GM23338 (cell line): ENCODE results near the gene TUBD1. TPM values are rescaled to one million over a fixed set of nuclear protein-coding genes. Genes with fewer than 3 reads are reported as not detected.
"Not testable (repeated sequence)": the region's sequence is repeated elsewhere in the genome, so short reads cannot be mapped to it uniquely, and the experiment has no call there.

Source experiments
- ATAC-seq: fragments of 200-7000 bp; cut with Tn5 transposase; 3 replicates; pipeline ENCODE4 v1.9.1; 2020
- DNase-seq: peaks from one replicate; pipeline ENCODE4 v3.0.0-alpha.2; 2015; ENCODE audit warnings: low spot score
- H2AFZ ChIP-seq: fragments of 200-600 bp; sonication (generic); 2 replicates; pipeline ENCODE4 v1.8.0; 2016; ENCODE audit warnings: antibody characterized with exemption, mild to moderate bottlenecking, moderate library complexity
- H3F3A ChIP-seq: fragments of 200-600 bp; sonication (generic); replicated peaks from 2 replicates; pipeline ENCODE4 v1.8.0; 2017; ENCODE audit warnings: antibody characterized with exemption, mixed run types, low read depth
- H3K27ac ChIP-seq: fragments of 200-600 bp; sonication (generic); 2 replicates; pipeline ENCODE4 v1.6.1; 2016; ENCODE audit warnings: low read depth
- H3K27me3 ChIP-seq: fragments of 200-600 bp; sonication (generic); 2 replicates; pipeline ENCODE4 v1.8.0; 2016; ENCODE audit warnings: mild to moderate bottlenecking, mixed run types, moderate library complexity; ENCODE audit not compliant: insufficient read depth
- H3K36me3 ChIP-seq: fragments of 200-600 bp; sonication (generic); 2 replicates; pipeline ENCODE4 v1.8.0; 2016; ENCODE audit warnings: mild to moderate bottlenecking; ENCODE audit not compliant: insufficient read depth
- H3K4me1 ChIP-seq: fragments of 200-600 bp; sonication (generic); 2 replicates; pipeline ENCODE4 v1.8.0; 2016; ENCODE audit warnings: mild to moderate bottlenecking, moderate library complexity; ENCODE audit not compliant: insufficient read depth
- H3K4me2 ChIP-seq: fragments of 200-600 bp; sonication (generic); 2 replicates; pipeline ENCODE4 v1.7.1; 2017; ENCODE audit warnings: mixed run types
- H3K4me3 ChIP-seq: fragments of 200-600 bp; sonication (generic); 2 replicates; pipeline ENCODE4 v1.6.1; 2016; ENCODE audit warnings: mixed run types
- H3K79me2 ChIP-seq: fragments of 200-600 bp; sonication (generic); replicated peaks from 2 replicates; pipeline ENCODE4 v1.8.0; 2017; ENCODE audit warnings: mild to moderate bottlenecking; ENCODE audit not compliant: insufficient read depth
- H3K9me2 ChIP-seq: fragments of 200-600 bp; sonication (generic); 2 replicates; pipeline ENCODE4 v1.8.0; 2017; ENCODE audit not compliant: insufficient read depth
- H4K20me1 ChIP-seq: fragments of 200-600 bp; sonication (generic); replicated peaks from 2 replicates; pipeline ENCODE4 v1.8.0; 2017; ENCODE audit warnings: mild to moderate bottlenecking; ENCODE audit not compliant: insufficient read depth
- H3K27ac Mint-ChIP-seq: 2 replicates; pipeline ENCODE4 v1.8.0; 2020; ENCODE audit warnings: inconsistent platforms, mild to moderate bottlenecking, moderate library complexity, mixed read lengths
- H3K27me3 Mint-ChIP-seq: 3 replicates; pipeline ENCODE4 v1.8.0; 2022; ENCODE audit warnings: low read depth, mild to moderate bottlenecking, moderate library complexity, mixed read lengths, inconsistent platforms; ENCODE audit not compliant: insufficient read depth, poor library complexity
- H3K36me3 Mint-ChIP-seq: 3 replicates; pipeline ENCODE4 v1.8.0; 2021; ENCODE audit warnings: low read depth, mild to moderate bottlenecking, inconsistent platforms, moderate library complexity, mixed read lengths
- H3K4me1 Mint-ChIP-seq: 3 replicates; pipeline ENCODE4 v1.8.0; 2020; ENCODE audit warnings: mild to moderate bottlenecking, inconsistent platforms, mixed read lengths
- H3K4me3 Mint-ChIP-seq: 3 replicates; pipeline ENCODE4 v1.8.0; 2021; ENCODE audit warnings: moderate library complexity, mild to moderate bottlenecking, inconsistent platforms, mixed read lengths
- H3K9me3 Mint-ChIP-seq: 3 replicates; pipeline ENCODE4 v1.8.0; 2020; ENCODE audit warnings: moderate library complexity, mild to moderate bottlenecking, inconsistent platforms, mixed read lengths
- EZH2phosphoT487 ChIP-seq: fragments of 200-600 bp; sonication (generic); IDR thresholded peaks from one replicate; pipeline ENCODE4 v1.8.1; 2018; ENCODE audit warnings: antibody characterized with exemption; ENCODE audit not compliant: unreplicated experiment
- ZNF114 ChIP-seq: fragments of 250-450 bp; sonication (Bioruptor Pico); IDR thresholded peaks from 2 replicates; pipeline ENCODE4 v1.5.0; 2020; ENCODE audit warnings: mild to moderate bottlenecking, moderate library complexity
- polyA plus RNA-seq: library from polyadenylated mRNA; unstranded; fragments of >200 nt; fragmentation: Nextera tagmentation; extraction: Ambion mirVana; gene quantifications from 2 replicates; pipeline ENCODE4 v1.2.1, GENCODE V29; 2016
- total RNA-seq: library from RNA; depleted of rRNA; stranded (reverse); fragments of >200 nt; shearing (Covaris generic); gene quantifications from 2 replicates; pipeline ENCODE4 v1.2.3, GENCODE V29; 2014
- TF ChIP-seq, protein P1 (sequence below): IDR thresholded peaks from 2 replicates; pipeline ENCODE4 v1.6.1; 2016; ENCODE audit warnings: antibody characterized with exemption
- TF ChIP-seq, protein P2 (sequence below): IDR thresholded peaks from one replicate; pipeline ENCODE4 v1.6.1; 2018; ENCODE audit warnings: antibody characterized with exemption; ENCODE audit not compliant: unreplicated experiment

Gene TUBD1
- total and polyA plus RNA-seq, 2 experiments from 2014 or later, result 11.6 to 13.8 TPM

DNA sequence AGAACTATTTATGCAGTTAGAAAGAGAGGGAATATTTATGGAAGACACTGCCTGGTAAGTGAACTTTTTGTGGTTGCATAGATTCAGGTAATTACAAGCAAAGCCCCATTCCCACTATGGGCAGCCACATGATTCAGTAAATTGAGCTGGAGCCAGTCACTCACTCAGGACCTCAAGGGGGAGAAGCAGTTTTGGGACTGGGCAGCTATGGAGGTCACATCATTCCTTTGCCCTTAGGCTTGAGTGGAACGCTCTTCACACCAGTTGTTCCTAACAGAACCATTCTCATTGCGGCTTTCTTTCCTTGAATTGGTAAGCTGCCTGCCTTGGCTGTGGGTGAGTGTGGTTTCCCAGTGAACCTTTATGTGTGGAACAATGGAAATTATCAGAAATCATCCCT is 37.4 kb upstream of the TUBD1 start:
- H3K4me1 Mint-ChIP-seq, result not testable (repeated sequence)

DNA sequence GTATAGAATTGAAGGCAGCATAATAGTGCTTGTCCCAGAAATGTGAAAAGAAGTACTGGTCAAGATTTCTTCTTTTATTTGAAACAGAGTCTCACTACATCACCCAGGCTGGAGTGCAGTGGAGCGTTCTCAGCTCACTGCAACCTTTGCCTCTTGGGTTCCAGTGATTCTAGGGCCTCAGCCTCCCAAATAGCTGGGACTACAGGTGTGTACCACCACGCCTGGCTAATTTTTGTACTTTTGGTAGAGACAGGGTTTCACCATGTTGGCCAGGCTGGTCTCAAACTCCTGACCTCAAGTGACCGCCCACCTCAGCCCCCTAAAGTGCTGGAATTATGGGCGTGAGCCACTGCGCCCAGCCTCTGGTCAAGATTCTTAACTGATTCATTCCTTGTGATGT is 27.9 kb upstream of the TUBD1 start:
- H3K4me2 ChIP-seq, H3K4me3 Mint-ChIP-seq, H3K9me2 ChIP-seq, H3K79me2 ChIP-seq, ATAC-seq, DNase-seq, H3F3A ChIP-seq, H3K4me1 ChIP-seq, H3K4me1 Mint-ChIP-seq, H4K20me1 ChIP-seq, H3K27ac Mint-ChIP-seq, H3K27me3 Mint-ChIP-seq, H3K27me3 ChIP-seq, H3K4me3 ChIP-seq, H3K9me3 Mint-ChIP-seq, H2AFZ ChIP-seq, H3K36me3 ChIP-seq: not testable (repeated sequence)
- peak overlapping the region; percentile 10; the same call in 1 of the 2 replicates for H3K27ac ChIP-seq
- H3K36me3 Mint-ChIP-seq, result peaks cover 16% of the 10 kb centered on the region

More for the DNA sequence above, 37.4 kb upstream of the TUBD1 start:
- H3K4me3 Mint-ChIP-seq, H3K9me3 Mint-ChIP-seq, DNase-seq, ATAC-seq, H3K4me1 ChIP-seq, H3K79me2 ChIP-seq, H3K4me2 ChIP-seq, H3K27me3 ChIP-seq, H3F3A ChIP-seq, H3K4me3 ChIP-seq, H3K27ac ChIP-seq, H3K27ac Mint-ChIP-seq, H3K27me3 Mint-ChIP-seq, H4K20me1 ChIP-seq, H2AFZ ChIP-seq, H3K9me2 ChIP-seq: not testable (repeated sequence)
- H3K36me3 Mint-ChIP-seq, result peaks cover 34% of the 10 kb centered on the region; the same call in 2 of the 3 replicates
- H3K36me3 ChIP-seq, result 0 out of 2 replicates have a peak, but pooled peaks cover 14% of the 10 kb centered on the region

DNA sequence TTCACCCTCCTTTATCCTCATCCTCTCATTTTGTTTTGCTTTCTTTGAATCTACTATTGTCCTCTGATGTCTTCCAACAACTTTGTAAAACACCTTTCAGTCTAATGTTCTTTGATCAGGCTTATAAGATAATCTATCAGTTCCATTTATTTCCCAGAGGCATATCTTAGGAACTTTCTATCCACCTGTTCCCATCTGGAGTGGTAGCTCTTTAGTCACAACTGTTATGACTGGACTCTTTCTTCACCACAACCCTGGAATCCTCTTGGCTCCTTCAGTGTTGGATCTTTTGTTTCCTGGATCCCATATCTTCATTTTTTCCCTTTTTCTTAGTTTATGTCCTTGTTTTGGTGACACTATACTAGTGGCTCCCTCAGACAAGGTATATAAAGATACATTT is 23.7 kb upstream of the TUBD1 start:
- no peak overlapping the region for H3K4me2 ChIP-seq
- H3K27me3 ChIP-seq, result no peaks in the 10 kb centered on the region
- ATAC-seq (no peak), DNase-seq (no peak)
- no peaks in the 10 kb centered on the region for H3K4me1 Mint-ChIP-seq
- H3K27ac Mint-ChIP-seq, result no peak overlapping the region
- no peak overlapping the region for H3K4me3 Mint-ChIP-seq
- H3K27me3 Mint-ChIP-seq, result no peaks in the 10 kb centered on the region
- no peaks in the 10 kb centered on the region for H3K9me2 ChIP-seq
- no peak overlapping the region for H2AFZ ChIP-seq
- 0 out of 2 replicates have a peak, but pooled peaks cover 7% of the 10 kb centered on the region for H3F3A ChIP-seq
- H3K36me3 ChIP-seq, result peaks cover 8% of the 10 kb centered on the region; the same call in 1 of the 2 replicates
- no peaks in the 10 kb centered on the region for H3K9me3 Mint-ChIP-seq
- peaks cover 5% of the 10 kb centered on the region; the same call in 1 of the 2 replicates for H4K20me1 ChIP-seq
- peaks cover 17% of the 10 kb centered on the region; the same call in 2 of the 3 replicates for H3K36me3 Mint-ChIP-seq
- H3K4me3 ChIP-seq, result no peak overlapping the region
- H3K79me2 ChIP-seq, result no peaks in the 10 kb centered on the region
- H3K4me1 ChIP-seq, result no peaks in the 10 kb centered on the region
- TF ChIP-seq EZH2phosphoT487, result no peak
- TF ChIP-seq, protein P1, sequence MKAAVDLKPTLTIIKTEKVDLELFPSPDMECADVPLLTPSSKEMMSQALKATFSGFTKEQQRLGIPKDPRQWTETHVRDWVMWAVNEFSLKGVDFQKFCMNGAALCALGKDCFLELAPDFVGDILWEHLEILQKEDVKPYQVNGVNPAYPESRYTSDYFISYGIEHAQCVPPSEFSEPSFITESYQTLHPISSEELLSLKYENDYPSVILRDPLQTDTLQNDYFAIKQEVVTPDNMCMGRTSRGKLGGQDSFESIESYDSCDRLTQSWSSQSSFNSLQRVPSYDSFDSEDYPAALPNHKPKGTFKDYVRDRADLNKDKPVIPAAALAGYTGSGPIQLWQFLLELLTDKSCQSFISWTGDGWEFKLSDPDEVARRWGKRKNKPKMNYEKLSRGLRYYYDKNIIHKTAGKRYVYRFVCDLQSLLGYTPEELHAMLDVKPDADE, result no peak
- TF ChIP-seq ZNF114, result no peak
- TF ChIP-seq, protein P2, sequence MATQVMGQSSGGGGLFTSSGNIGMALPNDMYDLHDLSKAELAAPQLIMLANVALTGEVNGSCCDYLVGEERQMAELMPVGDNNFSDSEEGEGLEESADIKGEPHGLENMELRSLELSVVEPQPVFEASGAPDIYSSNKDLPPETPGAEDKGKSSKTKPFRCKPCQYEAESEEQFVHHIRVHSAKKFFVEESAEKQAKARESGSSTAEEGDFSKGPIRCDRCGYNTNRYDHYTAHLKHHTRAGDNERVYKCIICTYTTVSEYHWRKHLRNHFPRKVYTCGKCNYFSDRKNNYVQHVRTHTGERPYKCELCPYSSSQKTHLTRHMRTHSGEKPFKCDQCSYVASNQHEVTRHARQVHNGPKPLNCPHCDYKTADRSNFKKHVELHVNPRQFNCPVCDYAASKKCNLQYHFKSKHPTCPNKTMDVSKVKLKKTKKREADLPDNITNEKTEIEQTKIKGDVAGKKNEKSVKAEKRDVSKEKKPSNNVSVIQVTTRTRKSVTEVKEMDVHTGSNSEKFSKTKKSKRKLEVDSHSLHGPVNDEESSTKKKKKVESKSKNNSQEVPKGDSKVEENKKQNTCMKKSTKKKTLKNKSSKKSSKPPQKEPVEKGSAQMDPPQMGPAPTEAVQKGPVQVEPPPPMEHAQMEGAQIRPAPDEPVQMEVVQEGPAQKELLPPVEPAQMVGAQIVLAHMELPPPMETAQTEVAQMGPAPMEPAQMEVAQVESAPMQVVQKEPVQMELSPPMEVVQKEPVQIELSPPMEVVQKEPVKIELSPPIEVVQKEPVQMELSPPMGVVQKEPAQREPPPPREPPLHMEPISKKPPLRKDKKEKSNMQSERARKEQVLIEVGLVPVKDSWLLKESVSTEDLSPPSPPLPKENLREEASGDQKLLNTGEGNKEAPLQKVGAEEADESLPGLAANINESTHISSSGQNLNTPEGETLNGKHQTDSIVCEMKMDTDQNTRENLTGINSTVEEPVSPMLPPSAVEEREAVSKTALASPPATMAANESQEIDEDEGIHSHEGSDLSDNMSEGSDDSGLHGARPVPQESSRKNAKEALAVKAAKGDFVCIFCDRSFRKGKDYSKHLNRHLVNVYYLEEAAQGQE, result no peak
- H3K27ac ChIP-seq, result no peak overlapping the region
